GM19025 (cell line): ENCODE measurements around the gene ADPRH.
"Not testable (repeated sequence)": the region's sequence is repeated elsewhere in the genome, so short reads cannot be mapped to it uniquely, and the experiment has no call there.

Source experiments
- ATAC-seq: cut with Tn5 transposase; IDR thresholded peaks from one replicate; pipeline ENCODE4 v1.9.1; 2021; ENCODE audit warnings: mild to moderate bottlenecking, low read depth, moderate library complexity; ENCODE audit not compliant: unreplicated experiment

The ADPRH gene

DNA sequence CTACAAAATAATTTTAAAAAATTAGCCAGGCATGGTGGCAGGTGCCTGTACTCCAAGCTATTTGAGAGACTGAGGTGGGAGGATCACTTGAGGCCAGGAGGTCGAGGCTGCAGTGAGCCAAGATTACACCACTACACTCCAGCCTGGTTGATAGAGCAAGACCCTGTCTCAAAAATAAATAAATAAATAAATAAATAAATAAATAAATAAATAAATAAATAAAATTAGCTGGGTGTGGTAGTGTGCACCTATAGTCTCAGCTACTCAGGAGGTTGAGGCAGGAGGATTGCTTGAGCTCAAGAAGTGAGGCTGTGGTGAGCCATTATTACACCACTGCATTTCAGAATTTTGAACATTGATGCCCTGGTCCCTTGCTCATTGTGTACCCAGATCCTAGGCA is 15.6 kb downstream of the ADPRH start:
- ATAC-seq: not testable (repeated sequence)

DNA sequence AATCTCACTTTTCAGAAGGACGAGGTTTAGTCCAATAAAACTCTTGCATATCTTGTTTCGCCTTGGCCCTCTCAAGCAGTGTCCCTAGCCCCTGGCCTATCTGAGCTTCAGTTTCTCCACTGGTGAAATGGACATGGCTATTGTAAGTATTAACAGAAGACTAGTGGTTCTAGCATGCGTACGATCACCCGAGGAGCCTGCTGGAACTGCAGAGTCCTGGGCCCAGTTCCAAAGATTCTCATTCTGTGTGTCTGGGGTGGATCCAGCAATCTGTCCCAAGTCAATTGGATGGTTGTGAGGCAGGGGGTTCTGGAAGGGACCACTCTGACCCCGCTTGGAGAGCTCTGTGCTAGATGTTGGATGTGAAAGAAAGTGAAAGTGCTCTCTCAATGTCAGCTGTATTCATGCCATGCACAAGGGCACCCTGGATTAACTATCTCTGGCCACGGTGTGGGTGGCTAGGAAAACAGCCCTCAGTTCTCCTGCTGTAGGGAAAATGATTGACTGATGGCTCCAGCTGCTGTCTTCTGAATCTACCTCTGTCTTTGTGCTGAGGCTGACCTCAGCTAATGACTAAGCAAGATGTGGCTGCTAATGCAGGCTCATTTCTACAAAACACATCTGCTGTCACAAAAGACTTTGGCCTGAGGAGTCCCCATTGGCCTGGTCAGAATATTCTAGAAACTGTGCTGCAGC is 16.5 kb downstream of the ADPRH start:
- no peak for ATAC-seq

DNA sequence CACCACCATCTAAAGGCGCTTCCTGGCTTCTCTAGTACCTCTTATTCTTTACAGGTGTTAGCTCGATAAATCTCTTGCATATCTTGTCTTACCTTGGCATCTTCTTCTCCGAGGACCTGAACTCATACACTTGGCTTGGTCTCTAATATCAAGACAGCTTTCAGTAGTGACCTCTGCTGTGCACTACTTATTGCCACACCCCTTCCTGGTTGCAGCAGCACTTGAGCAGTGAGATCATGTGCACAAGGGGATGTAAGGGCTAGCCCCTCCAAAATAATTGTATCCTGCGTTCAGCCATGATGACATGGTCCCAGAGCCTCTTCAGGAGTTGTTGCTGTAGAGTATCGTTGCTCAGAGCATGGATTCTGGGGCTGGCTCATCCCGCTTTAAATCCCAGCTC is 17.1 kb downstream of the ADPRH start:
- ATAC-seq: no peak

DNA sequence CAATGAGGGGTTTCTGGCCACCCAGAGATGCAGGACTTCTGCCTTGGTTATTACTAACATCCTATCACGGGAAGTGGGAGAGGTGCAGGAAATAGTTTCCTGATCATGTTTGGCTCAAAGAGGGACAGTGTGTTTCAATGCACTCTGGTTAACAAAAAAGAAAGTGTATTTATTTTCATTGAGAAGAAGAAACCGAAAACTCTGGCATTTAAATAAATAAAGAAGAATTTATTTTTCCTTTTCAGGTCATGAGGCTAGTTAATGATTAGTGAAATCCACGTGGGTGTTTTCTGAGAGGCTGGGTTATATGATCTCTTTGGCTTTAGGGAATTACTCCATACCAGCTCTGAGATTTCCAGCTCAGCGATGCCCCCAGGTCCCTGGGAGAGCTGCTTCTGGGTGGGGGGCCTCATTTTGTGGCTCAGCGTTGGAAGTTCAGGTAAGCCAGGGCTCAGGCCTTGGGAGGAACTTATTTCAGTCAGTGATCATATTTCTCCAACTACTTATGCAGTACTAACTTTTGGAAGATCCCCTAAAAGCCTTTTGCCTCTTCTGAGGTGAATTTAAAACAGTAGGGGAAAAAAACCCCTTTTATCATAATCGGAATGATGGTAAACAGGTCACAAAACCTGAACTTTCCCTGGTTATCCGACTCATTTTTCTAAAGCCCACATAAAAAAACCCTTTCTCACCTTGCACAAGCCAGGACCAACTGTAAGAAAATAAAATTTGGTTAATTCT is 18.4 kb downstream of the ADPRH start, which contains the start of gene PLA1A:
Gene PLA1A, plus strand, starts transcription at position 338 of the 741 bp plus-strand sequence. Its CDS starts 29 bp downstream, at position 367.
- ATAC-seq: no peak

DNA sequence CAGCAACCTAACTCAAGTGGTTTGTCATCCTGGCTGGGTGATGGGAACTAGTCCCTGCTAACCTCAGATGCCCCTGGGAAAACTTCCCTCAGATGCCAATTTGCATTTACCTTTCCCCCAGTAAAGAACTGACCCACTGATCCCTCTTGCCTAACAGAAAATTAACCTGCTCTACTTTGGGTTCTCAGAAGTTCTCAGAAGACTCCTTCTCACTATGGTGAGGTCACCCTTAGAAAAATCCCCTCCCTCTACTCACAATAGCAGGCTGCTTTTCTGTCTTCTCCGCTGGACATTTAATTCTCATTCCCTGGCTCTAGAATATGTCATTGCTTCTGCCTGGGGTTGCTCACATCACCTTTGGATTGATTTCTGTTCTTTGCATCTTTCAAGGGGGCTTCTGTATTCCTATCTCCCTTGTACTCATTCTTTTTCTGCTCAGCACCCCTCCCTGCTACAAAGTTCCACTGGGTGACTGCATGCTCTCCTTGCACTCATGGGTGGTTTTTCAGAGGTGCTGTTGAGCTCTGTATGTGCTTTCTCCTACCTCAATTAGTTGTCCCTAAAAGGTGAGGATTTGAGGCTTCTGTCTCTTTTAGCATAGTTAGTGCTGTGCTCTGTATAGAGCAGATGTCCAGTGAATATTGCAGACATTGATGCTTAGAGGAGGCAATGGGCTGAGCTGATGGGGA is 19.3 kb downstream of the ADPRH start:
- ATAC-seq: peak; percentile 46

DNA sequence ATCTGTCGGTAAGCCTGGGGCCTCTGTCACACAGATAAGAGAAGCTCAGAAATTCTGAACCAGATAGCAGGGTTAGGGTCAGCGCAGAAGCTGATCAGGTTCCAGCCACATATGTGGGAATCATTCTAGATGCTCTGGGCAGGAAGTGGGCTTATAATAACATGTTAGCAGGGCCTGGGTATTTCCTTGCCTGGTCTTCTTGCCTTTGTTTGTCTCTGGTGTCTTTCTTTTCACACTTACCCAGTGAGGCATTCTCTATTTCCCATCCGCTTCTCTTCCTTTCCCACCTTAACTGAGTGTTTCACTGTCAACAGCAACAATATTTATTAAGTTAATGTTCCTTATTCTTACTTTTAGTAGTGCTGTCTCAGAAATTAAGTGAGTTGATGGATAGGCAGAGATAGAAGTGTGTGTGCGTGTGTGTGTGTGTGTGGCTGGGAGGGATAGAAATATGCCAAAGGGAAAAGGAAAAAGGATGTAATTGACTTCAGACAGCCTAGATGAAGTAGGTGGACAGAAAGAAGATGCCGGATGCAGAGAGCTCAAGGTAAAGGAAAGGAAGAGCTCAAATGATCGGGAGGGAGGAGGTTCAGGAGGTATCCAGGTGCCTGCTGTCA is 20.4 kb downstream of the ADPRH start:
- ATAC-seq: no peak

DNA sequence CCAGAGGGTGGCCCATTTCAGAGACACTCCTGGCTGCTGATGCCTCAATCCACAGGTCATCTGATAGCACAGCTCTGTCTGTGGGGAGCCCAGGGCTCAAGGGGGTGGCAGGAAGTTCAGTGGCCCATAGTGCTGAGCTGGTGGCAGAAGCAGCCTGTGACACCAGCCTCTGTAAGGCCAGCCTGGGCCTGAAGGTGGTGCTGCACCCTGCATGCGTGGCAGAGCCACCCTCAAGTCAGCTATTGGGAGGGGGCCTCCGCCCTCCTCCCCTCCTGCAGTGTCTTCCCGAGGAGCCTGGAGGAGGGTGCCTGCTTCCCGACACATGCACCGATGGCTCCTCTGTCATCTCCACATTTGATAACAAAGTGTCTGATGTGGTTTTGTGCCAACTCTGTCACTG is 21.4 kb downstream of the ADPRH start:
- ATAC-seq: peak; percentile 62

DNA sequence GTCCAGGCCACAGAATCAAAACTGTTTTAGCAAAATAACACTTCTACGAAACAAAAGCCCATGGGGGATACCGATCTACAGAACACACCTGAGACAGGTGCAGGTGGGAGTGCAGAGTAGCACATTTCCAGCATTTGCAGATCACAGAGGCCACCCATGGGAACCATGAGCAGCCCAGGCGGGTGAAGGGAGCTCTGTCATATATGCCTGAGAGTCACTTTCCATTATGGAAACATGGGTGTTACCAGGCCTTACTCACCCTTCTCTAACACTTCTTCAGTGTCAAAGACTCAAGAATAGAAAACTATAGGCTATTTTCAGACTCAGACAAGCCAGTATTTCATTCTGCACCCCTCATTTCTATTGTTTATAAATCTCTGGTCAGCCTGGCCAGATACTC is 21.9 kb downstream of the ADPRH start:
- ATAC-seq: peak; percentile 10

DNA sequence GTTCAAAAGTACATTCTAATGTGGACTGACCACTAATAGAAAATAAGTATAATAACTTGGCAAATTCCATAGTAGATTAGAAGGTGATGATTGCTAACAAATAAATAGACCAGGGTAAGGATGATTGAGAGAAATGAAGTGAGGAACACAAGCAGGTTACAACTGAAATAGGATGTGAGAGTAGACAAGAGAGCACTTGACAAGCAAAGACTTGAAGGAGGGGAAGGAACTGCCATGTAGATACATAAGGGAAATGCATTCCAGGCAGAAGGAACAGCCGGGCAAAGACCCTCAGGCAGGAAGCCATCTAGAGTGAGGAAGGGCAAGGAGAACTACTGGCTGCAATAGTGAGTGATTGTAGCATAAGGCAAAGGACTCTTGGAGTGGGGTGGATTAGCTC is 23.4 kb downstream of the ADPRH start:
- ATAC-seq: no peak

DNA sequence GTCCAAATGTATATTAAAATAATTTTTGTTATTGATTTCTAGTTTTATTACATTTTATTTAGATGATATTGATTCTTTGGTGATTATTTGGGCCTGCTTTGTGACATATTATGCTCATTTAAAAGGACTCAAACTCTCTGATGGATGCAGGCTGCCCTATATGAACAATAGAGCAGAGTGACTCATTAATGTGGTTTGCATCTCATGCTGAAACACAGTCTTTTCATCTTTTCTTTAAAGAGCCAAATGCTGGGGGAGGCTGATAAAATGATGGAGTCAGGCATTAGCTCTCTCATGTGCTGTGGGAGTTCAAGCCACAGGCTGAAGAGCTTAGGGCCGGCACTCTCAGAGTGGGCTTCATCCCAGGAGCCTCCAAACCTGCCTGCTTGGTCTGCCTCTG is 25.6 kb downstream of the ADPRH start:
- no peak for ATAC-seq

DNA sequence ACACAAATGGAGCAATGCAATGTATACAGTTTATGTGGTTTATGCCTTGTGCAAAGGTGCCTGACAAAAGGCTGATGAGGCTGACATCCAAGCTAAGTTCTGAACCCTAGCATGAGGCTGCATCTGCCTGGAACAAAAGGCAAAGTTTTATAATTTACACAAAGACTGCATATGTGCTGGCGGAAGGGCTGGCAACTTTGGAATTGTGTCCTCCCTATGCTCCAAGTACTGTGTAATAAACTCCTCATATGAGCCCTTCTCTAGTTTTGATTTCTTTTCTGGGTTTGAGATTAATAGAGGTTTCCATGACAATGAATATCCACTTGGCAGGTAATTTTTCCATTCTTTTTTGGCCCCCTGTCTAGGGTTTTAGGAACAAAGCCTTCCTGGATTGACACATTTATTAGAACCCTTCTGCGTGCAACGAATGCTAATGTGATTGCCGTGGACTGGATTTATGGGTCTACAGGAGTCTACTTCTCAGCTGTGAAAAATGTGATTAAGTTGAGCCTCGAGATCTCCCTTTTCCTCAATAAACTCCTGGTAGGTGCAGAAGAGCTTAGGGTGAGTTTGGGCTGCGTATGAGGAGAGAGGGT is 29.2 kb downstream of the ADPRH start:
- ATAC-seq: no peak

DNA sequence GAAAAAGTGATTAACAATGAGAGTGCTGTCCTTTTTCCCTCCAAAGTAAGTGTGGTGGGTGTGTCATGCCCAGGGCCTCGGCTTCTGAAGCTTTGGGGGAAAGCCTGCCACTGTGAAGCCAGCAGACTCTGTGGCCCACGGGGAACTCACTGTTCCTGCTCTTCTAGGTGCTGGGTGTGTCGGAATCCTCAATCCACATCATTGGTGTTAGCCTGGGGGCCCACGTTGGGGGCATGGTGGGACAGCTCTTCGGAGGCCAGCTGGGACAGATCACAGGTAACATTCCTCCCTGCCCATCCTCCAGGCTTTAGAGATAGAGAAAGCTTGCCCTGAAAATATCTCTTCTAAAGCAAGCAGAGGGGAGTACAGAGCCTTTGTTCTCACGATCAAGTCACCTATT is 30.0 kb downstream of the ADPRH start:
- no peak for ATAC-seq

DNA sequence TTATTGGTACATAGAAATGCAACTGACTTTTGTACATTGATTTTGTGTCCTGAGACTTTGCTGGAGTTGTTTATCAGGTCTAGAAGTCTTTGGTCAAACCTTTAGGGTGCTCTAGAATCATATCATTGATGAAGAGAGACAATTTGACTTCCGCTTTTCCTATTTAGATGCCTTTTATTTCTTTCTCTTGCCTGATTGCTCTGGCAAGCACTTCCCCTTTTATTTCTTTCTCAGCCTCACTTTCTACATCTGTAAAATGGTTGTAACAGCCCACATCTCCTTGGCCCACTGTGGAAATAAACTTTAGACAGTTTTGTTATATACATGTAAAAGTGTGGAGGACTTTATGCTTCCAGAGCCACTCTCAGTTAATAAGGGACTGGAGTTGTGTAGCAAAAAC is 32.4 kb downstream of the ADPRH start:
- no peak for ATAC-seq

DNA sequence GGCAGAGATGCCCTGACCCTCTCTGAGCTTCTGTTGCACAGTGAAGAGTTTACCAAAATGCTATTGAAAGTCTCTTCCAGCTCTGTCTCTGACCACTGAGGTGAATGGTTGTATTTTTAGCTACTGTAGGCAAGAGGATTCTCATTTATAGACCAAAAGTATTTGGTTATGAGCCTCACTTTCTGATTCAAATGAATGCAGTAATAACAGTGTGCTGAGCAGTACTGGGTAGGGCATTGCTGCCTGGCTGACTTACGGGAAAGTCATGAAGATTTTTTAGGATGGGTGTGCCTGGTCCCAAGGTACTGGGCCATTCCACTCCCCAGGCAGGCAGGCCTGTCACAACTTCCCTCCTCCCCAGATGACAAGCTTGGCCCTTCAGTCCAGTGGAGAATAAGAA is 33.9 kb downstream of the ADPRH start:
- peak; percentile 62 for ATAC-seq

DNA sequence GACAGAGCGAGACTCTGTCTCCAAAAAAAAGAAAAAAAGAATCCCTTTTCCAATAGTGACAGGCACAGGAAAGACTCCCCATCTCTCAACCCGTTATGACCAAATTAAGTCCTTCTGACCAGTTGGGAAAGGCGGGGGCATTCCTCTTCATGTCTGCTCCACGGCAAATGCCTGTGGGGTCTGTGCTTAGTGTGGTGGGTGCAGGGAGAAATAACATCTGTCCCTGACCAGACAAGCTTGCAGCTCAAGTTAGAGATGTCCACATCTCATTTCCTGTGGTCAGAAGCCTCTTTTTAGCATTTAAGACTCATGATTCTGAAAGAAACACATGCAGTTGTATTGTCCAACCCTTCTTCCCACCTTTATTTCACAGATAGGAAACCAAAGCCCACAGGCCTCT is 34.6 kb downstream of the ADPRH start:
- ATAC-seq: peak; percentile 41

DNA sequence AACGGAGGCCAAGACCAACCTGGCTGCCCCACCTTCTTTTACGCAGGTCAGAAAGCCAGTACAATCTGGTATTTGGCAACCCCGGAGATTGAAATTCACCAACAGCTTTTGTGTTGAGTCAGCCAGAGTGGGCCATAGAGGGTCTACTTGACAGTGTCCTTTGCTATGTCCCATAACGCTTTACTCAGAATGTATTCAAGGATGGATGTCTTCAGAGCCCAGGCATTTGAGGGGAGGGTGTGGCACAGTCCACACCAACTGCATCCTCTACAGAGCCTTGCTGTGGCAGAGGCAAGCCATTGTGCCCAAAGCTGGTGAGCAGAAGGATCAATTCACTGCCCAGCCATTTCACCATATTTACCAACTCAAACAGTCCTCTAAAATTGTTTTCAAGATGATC is 36.8 kb downstream of the ADPRH start:
- no peak for ATAC-seq

DNA sequence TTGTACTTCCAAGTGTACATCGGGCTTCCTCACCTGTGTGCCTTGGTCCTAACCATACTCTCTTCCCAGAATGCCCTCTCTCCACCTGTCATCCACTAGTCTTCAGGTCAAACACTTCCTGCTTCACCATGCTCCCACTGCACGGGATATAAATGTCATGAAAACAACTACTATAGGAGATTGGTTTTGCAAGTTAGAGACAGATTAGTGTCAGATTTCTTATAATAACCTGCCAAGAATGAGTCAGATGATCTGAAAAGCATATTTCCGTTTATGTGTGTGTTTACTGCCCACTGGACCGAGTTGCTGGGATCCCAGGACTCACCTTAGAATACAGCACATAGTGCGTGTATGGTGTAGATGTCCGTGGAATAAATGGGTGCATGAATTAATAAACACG is 39.8 kb downstream of the ADPRH start:
- no peak for ATAC-seq

DNA sequence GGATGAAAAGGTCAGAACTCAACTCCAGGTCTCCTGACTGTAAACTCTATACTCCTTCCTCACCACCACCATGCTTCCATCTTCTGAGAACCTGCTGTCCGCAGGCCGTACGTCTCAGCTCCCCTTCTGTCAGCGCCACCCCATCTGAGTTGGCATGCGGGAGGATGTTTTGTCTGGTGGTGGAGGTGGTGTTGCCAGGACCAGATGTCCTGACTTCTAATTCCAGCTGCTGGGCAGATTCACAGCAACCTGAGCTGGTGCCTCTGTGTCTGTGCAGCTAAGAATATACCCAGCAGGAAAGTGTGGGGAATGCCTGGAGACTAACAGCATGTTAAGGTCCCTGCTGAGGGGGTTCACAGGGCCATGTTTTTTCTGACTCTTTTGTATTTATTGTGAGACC is 41.6 kb downstream of the ADPRH start:
- no peak for ATAC-seq

DNA sequence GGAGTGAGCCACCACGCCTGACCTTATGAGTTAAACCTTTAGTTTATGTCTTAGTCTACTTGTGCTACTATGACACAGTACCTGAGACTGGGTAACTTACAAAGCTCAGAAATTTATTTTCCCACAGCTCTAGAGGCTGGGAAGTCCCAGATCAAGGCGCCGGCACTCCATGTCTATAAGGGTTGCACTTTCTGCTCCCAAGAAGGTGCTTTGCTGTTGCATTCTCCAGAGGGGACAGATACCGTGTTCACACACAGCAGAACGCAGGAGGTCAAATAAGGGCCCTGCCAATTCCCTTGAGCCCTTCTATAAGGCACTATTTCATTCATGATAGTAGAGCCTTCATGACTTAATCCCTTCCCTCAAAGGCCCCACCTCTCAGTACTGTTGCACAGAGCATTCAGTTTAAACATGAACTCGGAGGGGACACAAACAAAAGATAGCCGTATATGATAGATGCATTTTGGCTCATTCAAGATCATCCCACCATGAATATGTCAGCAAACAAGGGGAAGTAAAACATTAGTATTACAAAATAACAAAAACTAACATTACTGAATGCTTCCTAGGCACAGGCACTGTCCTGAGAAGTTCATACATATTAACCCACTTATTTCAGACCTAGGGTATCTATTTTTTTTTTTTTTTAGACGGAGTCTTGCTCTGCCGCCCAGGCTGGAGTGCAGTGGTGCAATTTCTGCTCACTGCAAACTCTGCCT is 44.9 kb downstream of the ADPRH start:
- no peak for ATAC-seq
